GM19452 (cell line): ENCODE results near the gene CYLD.

ENCODE experiments used
- ATAC-seq: cut with Tn5 transposase; IDR thresholded peaks from one replicate; pipeline ENCODE4 v1.9.1; 2021; ENCODE audit not compliant: unreplicated experiment

The CYLD gene

DNA sequence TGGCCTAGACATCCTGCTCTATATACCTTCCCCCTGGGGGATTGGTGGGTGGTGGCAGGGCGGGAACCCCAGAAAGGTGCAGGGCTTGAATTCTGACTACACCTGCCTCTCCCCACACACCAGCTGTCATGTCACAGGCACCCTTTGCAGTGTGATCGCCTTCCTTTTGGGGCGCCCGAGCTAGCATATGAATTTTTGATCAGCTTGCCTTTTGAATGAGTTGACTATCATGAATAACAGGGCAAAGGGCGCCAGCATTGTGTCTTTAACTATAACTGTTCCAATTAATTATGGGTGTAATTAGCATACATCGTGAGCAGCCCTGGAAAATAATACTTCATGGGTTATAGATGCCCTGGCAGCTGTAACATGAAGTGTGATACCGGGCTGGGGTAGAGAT lies 72.7 kb downstream of the CYLD start:
- no peak for ATAC-seq

- no peak for ATAC-seq
These were observed 73.5 kb downstream of the CYLD start for GRCh38 chr16:50815382-50815781.

DNA sequence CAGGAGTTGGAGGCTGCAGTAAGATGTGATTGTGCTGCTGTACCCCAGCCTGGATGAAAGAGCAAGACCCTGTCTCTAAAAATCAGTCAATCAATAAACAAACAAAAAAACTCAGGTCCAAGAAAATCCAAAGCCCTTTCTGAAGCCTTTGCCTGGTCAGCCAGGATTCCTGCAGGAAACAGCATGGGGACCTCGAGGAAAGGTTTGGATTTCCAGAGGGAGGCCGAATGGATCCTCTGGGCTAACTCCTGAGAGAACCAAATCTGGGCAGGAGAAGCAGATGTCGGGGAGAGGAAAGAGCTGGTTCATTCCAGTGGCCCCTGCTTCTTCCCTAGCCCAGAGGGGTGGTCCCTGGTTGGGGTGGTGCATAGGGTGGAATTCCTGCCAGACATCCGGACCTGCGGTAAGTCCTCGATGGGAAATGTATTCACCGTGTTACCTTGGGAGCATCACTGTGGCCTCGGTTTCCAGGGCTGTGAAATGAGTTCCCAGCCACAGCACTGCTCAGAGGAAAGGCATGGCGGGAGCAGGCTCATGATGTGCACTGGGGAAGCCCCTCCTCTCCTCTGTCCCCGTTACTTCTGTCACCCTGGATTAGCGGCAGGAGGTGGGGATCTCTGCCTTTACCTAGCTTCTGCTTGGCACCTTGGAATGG lies 75.1 kb downstream of the CYLD start:
- no peak for ATAC-seq

- ATAC-seq, result no peak
These were observed 76.5 kb downstream of the CYLD start for GRCh38 chr16:50818380-50818779.

DNA sequence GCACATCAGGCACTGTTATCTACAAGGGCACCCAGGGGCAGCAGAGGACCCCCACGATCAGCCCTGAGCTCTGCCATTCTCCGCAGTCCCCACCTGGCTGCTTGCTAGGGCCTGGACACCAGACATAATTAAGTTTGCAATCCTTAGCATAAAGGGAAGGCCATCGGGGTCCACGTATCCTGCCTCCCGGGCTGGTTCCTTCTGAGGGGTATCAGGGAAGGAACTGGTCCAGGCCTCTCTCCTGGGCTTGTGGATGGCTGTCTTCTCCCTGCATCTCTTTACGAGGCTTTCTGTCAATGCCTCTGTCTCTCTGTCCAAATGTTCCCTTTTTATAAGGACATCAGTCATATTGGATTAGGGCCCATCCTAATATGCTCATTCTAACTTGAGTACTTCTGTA lies 77.8 kb downstream of the CYLD start:
- no peak for ATAC-seq

- no peak for ATAC-seq
These were observed 78.3 kb downstream of the CYLD start for GRCh38 chr16:50820225-50820624.

DNA sequence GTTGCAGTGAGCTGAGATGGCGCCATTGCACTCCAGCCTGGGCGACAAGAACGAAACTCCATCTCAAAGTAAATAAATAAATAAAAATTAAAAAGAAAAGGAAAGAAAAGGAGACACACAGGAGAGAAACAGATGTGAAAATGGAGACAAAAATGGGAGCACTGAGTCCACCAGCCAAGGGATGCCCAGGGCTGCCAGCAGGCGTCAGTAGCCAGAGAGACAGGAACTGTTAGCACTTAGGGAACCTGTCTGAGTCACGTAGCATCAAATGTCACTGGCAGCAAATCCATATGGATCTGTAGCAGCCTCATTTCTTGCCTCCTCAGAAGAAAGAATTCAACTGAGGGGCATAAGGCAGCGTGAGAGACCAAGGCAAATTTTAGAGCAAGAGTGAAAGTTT lies 79.7 kb downstream of the CYLD start:
- ATAC-seq, result no peak

GRCh38 chr16:50822671-50823070 lies 80.8 kb downstream of the CYLD start:
- no peak for ATAC-seq

DNA sequence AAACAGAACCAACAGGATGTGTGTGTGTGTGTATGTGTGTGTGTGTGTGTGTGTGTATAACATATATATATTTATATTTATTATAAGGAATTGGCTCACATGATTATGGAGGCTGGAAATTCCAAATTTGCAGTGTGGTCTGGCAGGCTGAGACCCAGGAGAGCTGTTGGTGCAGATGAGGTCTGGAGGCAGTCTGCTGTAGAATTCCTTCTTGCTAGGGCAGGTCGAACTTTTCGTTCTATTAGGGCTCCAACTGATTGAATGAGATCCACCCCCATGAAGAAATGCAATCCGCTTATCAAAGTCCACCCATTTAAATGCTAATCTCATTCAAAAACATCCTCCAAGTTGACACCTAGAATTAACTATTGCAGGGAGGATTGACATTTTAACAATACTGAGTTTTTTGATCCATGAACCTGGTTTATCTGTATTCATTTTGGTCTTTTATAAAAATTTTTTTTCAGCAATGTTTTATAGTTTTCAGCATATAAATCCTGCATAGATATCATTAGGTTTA lies 85.0 kb downstream of the CYLD start:
- no peak for ATAC-seq

DNA sequence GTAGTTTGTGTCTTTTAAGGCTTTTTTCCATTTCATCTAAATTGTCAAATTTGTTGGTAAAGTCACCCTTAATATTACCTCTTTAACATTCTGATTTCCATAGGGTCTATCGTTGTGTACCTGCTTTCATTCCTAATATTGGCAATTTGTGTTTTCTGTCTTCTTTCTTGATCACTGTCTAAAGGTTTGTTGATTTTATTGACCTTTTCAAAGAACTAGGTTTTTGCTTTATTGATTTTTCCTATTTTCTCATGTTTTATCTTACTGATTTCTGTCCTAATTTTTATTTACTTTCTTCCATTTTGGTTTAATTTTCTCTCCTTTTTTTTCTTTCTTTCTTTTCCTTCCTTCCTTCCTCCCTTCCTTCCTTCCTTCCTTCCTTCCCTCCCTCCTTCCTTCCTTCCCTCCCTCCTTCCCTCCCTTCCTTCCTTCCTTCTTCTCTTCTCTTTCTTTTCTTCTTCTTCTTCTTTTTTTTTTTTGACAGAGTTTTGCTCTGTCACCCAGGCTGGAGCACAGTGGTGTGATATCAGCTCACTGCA lies 86.3 kb downstream of the CYLD start:
- ATAC-seq, result no peak

GRCh38 chr16:50830698-50831097 lies 88.8 kb downstream of the CYLD start:
- no peak for ATAC-seq

DNA sequence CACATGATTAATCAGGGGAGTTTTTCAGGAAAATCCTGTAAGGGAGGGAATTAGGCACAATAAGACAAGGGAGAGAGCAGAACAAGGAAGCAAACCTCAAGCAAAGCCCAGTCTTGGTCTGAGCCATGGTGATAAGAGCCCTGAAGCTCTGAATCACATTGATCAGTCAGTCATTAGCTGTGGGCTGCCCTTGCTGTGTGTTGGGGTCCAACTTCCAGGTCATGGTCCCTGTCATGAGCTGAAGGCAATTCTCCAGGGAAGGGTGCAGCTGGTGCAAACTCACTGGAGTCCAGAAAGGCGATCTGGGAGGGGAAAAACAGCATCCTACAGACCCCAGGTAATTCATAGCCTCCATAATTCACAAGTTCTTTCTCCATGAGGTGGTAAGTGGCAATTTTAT lies 89.9 kb downstream of the CYLD start:
- ATAC-seq, result no peak

DNA sequence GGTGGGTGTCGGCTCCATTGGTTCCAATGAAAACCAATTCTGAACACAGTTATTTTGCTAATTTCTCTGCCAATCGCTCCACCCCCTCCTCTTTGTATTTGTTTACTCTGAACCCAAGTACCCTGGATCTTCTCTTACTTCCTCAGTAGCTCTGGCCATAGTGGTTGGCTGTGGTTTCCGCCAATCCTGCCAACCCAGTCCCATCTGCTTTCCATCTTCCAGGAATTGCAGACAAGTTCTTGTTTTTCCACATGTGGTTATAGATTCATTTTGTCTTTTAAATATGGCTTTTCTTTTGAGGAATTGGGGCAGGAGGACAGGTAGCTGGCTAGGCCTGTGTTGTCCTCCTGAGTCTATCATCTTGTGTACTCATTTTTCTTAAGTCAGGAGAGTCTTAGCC lies 92.0 kb downstream of the CYLD start:
- ATAC-seq, result no peak

- no peak for ATAC-seq
These were observed 92.8 kb downstream of the CYLD start for GRCh38 chr16:50834701-50835100.

DNA sequence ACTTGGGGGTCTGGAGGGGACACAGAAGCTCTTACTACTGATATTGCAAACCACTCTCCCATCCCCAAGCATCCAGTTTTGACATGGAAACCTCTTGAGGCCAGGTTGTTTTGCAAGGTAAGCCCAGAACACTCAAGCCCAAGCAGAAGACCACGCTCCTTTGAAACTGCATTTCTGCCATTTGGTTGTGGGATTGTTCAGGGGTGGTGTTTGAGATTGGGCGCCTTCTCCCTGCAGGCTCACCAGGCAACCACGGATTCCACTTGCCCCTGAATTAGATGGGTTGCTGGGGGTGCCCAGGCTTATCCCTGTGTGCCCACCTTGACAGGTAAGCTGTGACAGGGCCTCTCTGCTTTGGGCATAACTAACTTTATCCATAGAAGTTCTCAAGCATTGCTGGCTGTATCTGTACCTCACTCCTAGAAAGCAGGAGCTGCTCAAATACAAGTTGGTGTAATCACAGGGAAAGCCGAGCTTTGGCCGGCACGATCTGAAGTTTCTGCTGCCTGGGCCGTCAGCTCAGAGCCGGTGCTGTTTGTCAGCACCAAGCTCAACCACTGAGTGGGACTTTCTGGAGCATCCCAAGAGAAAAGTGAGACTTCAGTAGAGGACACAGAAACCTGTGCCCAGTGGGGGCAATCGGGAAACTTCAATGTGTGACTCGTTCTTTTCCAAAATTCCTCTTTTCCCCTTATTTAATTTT lies 93.6 kb downstream of the CYLD start:
- no peak for ATAC-seq

DNA sequence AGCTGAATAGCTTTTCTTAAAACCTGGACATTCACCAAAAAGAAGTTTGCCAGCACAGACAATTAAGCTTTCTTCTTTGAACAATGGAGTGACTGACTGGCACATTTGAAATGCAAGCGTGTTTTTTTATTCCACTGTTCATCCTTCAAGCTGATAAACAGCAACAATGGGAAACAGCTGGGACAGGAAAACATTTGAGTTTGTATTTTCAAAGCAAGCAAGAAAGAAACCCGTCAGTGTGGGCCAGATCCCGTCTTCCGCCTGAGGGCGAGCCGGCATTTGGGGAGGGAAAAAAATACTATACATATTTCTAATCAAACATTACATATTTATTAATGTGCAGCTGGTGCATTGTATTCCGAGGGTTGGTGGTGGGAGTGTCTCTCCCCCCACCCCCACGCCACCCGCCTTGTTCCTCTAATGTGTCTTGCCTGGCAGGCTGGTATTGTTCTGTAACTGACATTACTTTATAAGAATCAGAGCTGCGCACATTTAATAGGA lies 94.3 kb downstream of the CYLD start:
- no peak for ATAC-seq

GRCh38 chr16:50837324-50837723 lies 95.4 kb downstream of the CYLD start:
- ATAC-seq, result no peak

GRCh38 chr16:50838165-50838564 lies 96.3 kb downstream of the CYLD start:
- no peak for ATAC-seq

DNA sequence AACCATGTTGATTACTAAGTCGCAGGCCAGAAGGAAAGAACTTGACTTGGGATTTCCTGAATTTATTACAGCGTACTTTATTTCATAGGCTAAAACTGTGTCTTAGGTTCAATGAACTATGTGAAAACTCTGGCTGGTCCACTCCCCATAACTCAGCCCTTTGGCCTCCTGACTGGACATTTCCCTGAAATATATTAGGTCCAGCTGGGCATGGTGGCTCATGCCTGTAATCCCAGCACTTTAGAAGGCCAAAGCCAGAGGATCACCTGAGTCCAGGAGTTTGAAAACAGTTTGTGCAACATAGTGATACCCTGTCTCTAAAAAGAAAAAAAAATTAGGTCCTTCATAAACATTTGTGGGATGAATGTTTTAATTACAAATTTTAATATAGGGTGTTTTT lies 97.0 kb downstream of the CYLD start:
- no peak for ATAC-seq

GRCh38 chr16:50839356-50839755 lies 97.5 kb downstream of the CYLD start:
- ATAC-seq, result no peak

DNA sequence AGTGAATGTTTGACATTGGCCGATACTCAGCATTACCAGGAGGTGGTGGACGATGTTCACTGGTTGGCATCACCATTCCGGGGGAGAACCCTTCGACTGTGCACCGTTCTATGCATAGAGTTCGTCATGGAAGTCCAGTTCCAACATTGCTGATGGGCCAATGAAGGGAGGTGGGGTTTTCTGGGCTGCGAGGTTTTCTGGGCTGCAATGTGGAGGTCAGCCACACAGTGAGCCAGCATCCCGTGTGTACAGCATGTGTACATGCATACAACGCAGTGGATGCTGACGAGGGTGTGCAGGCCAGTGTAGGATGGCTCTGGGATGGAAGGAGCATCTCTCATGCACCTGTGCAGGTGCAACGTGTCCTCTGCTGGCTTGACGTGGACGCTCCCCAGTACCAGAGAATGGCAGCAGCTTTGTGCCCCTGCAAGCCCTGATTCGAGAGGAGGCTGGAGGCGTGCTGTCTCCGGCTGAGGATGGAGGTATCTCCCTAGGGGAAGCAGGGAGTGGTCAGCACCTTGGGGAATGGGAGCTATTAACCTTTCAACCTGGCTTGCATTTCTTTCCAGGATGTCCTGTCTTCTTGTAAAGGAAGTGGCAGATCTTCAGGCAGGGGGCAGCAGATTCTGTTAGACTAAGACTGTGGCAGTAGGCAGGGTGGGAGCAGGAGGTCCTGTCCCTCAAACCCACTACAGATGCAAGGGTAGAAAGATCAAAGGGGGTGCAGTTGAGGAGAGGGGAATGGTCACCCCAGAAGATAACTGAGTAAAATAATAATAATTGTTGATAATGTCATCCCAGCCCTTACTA lies 98.2 kb downstream of the CYLD start:
- no peak for ATAC-seq
